ENCODE measurements around the gene HOXB13. TPM values are rescaled to one million over a fixed set of nuclear protein-coding genes. Genes with fewer than 3 reads are reported as not detected.

The HOXB13 gene
- not detected in 2 replicates for total RNA-seq

GRCh38 chr17:48728232-48729231 lies at the start of gene HOXB13:
HOXB13 (minus strand) TSS chr17:48728750; CDS start chr17:48728593, 157 bp downstream.

GRCh38 chr17:48722915-48723422 lies 5.6 kb downstream of the HOXB13 start, which contains the start of gene PRAC2:
PRAC2 (plus strand) TSS chr17:48723185; CDS start chr17:48724411, 1,226 bp downstream.

GRCh38 chr17:48722201-48722907 lies 6.2 kb downstream of the HOXB13 start, which contains the start of gene PRAC1:
PRAC1 (minus strand) TSS chr17:48722518; CDS start chr17:48722392, 126 bp downstream.

Other genes starting within 250 kb of the HOXB13 start
- gene HOXB1, start 197.7 kb downstream of the HOXB13 start, total RNA-seq, result not detected in 2 replicates
- gene HOXB2, start 183.6 kb downstream of the HOXB13 start, total RNA-seq, result 50.4 and 52.6 TPM in 2 replicates
- 11.7 and 11.8 TPM in 2 replicates for gene HOXB4, start 150.4 kb downstream of the HOXB13 start, total RNA-seq
- gene HOXB3, start 138.5 kb downstream of the HOXB13 start, total RNA-seq, result 45.0 and 55.3 TPM in 2 replicates
- gene HOXB5, start 135.0 kb downstream of the HOXB13 start, total RNA-seq, result 12.3 and 15.8 TPM in 2 replicates
- 73.6 and 78.8 TPM in 2 replicates for gene HOXB6, start 123.8 kb downstream of the HOXB13 start, total RNA-seq
- 11.9 and 14.8 TPM in 2 replicates for gene HOXB7, start 117.7 kb downstream of the HOXB13 start, total RNA-seq
- 0.50 and 1.0 TPM in 2 replicates for gene HOXB8, start 113.5 kb downstream of the HOXB13 start, total RNA-seq
- gene HOXB9, start 102.4 kb downstream of the HOXB13 start, total RNA-seq, result under 0.01 and 0.15 TPM in 2 replicates
- gene PRAC1, start 6.2 kb downstream of the HOXB13 start, total RNA-seq, result not detected in 2 replicates
- not detected in 2 replicates for gene PRAC2, start 5.6 kb downstream of the HOXB13 start, total RNA-seq
- 0.17 TPM in 1 of 2 replicates, not detected in the other for gene TTLL6, start 88.5 kb upstream of the HOXB13 start, total RNA-seq
- 24.7 and 34.5 TPM in 2 replicates for gene CALCOCO2, start 102.3 kb upstream of the HOXB13 start, total RNA-seq
- 282 and 318 TPM in 2 replicates for gene ATP5MC1, start 164.0 kb upstream of the HOXB13 start, total RNA-seq
- gene UBE2Z, start 179.7 kb upstream of the HOXB13 start, total RNA-seq, result 66.2 and 70.6 TPM in 2 replicates
- 199 and 200 TPM in 2 replicates for gene SNF8, start 216.1 kb upstream of the HOXB13 start, total RNA-seq
- not detected in 2 replicates for gene GIP, start 239.8 kb upstream of the HOXB13 start, total RNA-seq